Putamen (tissue), 1 donor: ENCODE measurements around the gene RBCK1.
"Not testable (repeated sequence)": the region's sequence is repeated elsewhere in the genome, so short reads cannot be mapped to it uniquely, and the experiment has no call there.

Source experiments
- DNase-seq: peaks from one replicate; pipeline ENCODE4 v3.0.0-alpha.2; 2016; ENCODE audit warnings: low spot score

Gene RBCK1

DNA sequence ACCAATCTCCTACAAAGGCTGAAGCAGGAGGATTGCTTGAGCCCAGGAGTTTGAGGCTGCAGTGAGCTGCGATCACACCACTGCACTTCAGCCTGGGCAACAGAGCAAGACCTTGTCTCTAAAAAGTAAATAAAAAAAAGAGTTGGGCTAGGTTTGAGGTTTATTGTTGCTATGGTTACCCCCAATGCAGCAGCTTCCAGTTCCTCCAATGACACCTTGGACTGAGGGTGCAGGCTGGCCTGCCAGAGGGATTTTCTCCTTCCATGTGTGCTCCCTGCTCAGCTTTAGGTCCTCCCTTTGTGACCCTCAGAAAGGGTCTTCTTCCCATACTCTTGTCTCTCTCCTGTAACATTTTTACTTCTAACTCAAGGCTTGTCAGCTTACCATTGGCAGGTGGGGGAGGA is 64.8 kb downstream of the RBCK1 start:
- DNase-seq = no peak

DNA sequence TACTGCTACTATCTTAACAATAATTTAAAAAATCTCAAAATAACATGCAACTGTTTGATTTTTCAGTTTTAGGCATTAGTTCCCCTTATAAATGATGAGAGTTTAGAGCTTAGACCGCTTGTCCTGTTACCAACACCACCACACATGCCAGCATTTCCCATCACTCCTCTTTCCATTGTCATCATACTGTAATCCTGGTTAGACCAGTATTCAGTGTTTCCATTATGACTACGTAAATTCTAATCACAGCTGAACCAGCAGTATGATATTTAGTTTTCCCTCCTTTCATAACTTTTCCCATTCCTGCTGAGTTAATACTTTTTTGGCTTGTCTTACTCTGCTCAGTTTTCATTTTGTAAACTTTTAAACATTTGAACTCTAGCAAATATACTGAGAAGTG is 66.5 kb downstream of the RBCK1 start:
- no peak for DNase-seq

DNA sequence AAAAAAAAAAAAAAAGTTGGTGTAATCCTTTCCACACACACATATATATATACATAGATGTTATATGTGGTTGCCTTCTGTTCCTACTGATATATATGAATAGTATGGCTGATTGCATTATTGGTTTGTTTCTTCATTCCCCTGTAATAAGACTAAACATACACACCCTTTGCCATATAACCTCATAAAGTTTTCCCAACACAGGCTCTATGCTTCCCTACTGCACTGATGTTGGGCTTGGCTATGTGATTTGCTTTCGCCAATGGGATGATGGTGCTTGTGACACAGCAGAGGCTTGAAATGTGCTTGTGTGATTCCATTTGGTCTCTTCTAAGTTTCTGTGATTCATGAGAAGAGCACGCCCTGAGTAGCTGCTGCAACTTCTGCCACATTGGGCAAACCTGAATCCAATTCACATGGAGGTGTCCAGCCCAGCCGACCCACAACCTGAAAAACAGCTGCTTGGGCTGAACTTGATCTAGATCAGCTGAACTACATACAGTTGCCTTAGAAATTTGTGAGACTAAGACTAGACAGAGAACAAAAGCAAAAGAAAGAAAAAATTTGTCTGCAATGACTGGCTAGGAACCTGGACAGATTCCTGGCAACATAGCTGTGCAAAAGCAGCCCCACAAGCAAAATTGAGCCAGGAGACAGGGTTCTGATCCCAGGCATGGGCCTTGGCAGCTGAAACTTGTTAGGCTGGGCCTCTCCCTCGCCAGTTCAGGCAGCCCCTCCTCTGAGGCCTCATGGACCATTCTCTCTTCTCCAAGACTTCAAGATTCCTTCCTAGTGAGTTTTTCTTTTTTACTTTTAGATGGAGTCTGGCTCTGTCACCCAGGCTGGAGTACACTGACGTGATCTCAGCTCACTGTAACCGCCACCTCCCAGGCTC is 67.6 kb downstream of the RBCK1 start:
- DNase-seq = no peak

DNA sequence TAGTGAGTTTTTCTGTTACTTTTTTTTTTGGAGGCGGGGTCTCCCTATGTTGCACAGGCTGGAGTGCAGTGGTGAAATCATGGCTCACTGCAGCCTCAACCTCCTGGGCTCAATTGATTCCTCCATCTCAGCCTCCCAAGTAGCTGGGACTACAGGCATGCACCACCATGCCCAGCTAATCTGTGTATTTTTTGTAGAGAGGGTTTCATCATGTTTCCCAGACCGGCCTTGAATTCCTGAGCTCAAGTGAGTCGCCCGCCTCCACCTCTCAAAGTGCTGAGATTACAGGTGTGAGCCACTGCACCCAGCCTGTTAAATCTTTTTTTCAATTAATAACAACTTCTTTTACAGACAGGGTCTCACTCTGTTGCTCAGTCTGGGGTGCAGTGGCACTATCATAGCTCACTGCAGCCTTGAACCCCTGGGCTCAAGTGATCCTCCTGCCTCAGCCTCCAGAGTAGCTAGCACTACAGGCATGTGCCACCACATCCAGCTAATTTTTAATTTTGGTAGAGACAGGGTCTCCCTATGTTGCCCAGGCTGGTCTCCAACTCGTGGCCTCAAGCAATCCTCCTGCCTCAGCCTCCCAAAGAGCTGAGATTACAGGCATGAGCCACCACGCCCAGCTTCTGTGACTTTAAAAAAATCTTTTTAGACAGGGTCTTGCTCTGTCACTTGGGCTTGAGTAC is 68.6 kb downstream of the RBCK1 start:
- not testable (repeated sequence) for DNase-seq

DNA sequence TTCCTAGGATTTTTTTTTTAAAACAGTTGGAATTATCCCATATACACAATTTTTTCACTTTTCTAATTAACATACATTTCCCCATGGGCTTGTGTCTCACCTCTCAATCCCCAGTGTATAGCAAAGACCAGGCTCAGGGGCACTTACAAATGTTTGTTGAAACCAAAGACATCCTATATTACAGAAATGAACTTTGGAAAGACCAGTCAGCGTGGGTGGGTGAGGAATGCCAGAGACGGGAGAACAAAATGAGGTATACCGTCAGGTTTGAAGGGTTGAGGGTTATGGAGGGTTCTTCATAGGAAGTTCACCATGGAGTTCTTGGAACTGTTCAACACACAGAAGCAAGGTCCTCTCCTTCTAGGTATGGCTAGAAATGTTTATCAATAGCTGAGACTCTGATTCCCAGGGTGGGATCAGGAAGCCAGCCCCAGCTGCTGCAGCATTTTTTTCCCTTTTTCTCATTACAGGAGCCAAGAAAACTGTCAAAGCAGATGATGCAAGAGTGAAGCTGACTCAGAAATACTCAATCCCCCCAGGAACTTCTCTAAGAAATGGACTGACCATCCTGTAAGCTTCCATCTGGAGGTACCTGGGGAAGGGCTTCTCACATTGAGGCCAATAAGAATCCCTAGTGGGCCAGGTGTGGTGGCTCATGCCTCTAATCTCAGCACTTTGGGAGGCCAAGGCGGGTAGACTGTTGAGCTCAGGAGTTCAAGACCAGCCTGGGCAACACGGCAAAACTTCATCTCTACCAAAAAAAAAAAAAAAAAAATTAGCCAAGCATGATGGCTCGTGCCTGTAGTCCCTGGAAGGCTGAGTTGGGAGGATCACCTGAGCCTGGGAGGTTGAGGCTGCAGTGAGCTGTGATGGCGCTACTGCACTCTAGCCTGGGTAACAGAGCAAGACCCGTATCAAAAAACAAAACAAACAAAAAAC is 70.2 kb downstream of the RBCK1 start:
- no peak for DNase-seq

DNA sequence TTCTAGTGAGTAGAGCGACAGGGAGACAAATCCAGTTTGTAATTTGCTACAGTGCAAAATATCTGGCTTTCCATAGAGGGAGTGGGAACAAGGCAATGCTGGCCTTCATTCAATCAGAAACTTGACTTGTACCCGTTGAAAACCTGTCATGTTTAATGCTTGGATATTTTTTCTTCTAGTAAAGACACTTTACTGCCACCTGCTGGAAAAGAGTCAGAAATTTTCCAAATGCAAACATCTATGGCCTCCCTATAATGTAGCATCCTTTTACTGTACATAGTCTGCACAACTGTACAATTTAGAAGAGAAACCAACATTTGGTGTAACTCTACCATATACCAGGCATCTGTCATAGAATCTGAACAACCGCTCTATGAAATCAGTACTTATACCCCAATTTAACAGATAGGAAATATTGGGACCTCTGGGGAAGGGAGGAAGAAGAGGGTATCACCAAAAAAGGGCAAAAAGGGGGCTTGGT is 70.9 kb downstream of the RBCK1 start:
- peak; percentile 53 for DNase-seq

DNA sequence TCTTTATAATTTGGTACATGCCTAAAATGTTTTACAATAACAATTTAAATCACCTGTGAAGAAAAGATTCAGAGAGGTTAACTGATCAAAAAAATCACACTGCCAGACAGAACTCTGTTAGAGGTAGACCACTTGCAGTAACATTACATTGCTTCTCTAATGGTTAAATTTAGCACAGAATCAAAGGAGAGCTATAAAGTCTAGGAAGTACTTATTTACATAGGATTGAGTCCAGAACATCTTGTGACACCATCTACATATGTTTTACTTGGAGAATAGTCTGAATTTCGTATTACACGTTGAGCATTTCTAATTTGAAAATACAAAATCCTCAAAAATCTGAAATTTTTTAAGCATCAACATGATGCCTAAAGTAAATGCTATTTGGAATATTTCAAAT is 71.4 kb downstream of the RBCK1 start:
- DNase-seq = no peak

DNA sequence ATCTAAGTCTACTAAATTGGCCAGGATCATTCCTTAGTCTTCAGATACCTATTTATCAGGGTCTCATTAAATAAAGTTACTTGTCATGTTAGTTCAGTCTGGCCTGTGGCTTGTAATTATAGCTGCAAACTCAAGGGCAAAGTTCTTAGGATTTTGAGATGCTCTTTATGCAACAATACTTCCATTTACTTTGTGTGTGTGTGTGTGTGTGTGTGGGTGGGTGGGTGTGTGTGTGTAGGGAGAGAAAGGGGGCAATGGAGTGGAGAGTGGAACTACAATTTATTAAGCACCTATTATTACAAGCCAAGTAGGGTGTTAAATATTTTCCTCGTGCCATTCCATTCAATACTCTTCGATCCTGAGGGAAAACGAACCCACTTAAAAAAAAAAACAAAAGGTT is 71.9 kb downstream of the RBCK1 start:
- DNase-seq = no peak

DNA sequence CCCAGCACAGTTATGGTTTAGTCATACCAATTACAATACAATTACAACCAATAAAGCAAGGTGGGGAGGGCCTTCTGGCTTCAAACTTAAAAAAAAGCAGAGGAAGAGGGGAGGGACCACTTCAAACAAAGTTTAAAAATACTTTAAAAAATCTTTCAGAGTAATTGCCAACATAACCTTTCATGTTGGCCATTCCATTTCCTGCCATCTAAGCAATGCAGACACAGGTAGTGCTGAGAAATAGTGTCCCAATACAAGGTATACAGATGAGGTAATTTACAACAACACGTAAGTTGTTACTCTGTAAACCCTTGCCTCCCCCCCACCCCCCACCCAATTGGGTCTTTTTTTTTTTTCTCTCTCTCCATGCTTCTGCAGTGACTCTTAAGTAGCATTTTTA is 73.1 kb downstream of the RBCK1 start:
- no peak for DNase-seq
